Lung (tissue), 12 donors: ENCODE results near the gene PDE8B. TPM values are rescaled to one million over a fixed set of nuclear protein-coding genes. Genes with fewer than 3 reads are reported as not detected.

ENCODE experiments used
- ATAC-seq: fragments of 200-7000 bp; cut with Tn5 transposase; one replicate; pipeline ENCODE4 v1.9.1; 2020; ENCODE audit warnings: moderate number of reproducible peaks; ENCODE audit not compliant: insufficient read depth, low FRiP score
- DNase-seq, 3 donors: peaks; one replicate each; pipeline ENCODE4 v3.0.0-alpha.2; 2013 to 2017
- H3K27ac ChIP-seq, 2 donors: one replicate each; pipeline ENCODE4 v1.5.1; 2013; ENCODE audit warnings: mild to moderate bottlenecking in 2 of 2, moderate library complexity in 2 of 2, control low read depth in 1 of 2, inconsistent platforms in 1 of 2, low read depth in 1 of 2, low read length in 1 of 2
- H3K27me3 ChIP-seq, 3 donors: one replicate each; pipeline ENCODE4 v1.5.1; 2013; ENCODE audit warnings: low read length in 2 of 3; ENCODE audit not compliant: control insufficient read depth in 3 of 3, insufficient read depth in 3 of 3
- H3K36me3 ChIP-seq, 4 donors: one replicate each; pipeline ENCODE4 v1.5.1; 2013; ENCODE audit warnings: low read length in 4 of 4, mild to moderate bottlenecking in 1 of 4, moderate library complexity in 1 of 4; ENCODE audit not compliant: control insufficient read depth in 4 of 4, insufficient read depth in 4 of 4
- H3K4me1 ChIP-seq, 5 donors: one replicate each; pipeline ENCODE4 v1.5.1; 2013; ENCODE audit warnings: low read length in 5 of 5, mild to moderate bottlenecking in 2 of 5, moderate library complexity in 1 of 5; ENCODE audit not compliant: control insufficient read depth in 5 of 5, insufficient read depth in 5 of 5
- H3K4me3 ChIP-seq: one replicate; pipeline ENCODE4 v1.5.1; 2013; ENCODE audit warnings: mild to moderate bottlenecking, control low read depth, moderate library complexity
- H3K9ac ChIP-seq, 2 donors: one replicate each; pipeline ENCODE4 v1.5.1; 2013; ENCODE audit warnings: low read length in 2 of 2, control low read depth in 1 of 2; ENCODE audit not compliant: insufficient read depth in 1 of 2
- H3K9me3 ChIP-seq, 4 donors: one replicate each; pipeline ENCODE4 v1.5.1; 2013; ENCODE audit warnings: low read length in 3 of 4, mild to moderate bottlenecking in 1 of 4, moderate library complexity in 1 of 4; ENCODE audit not compliant: control insufficient read depth in 4 of 4, insufficient read depth in 3 of 4
- CTCF ChIP-seq: IDR thresholded peaks from 2 replicates; pipeline ENCODE4 v1.5.1; 2012; ENCODE audit warnings: mild to moderate bottlenecking; ENCODE audit errors: control extremely low read depth, extremely low read depth
- WGBS, 2 donors: extraction: QIAGEN DNeasy Blood & Tissue Kit; methylation state at CpG; one replicate each; pipeline ENCODE4 v1.1.7; 2013; 5-methylcytosine and 5-hydroxymethylcytosine counted together
- polyA plus RNA-seq, 2 donors: library from polyadenylated mRNA; stranded (reverse); fragments of 200-250 nt; gene quantifications; one replicate each; pipeline ENCODE4 v1.2.1, GENCODE V29; 2013
- total RNA-seq, 2 donors: library from RNA; depleted of rRNA in 1 of 2; stranded (reverse); fragments of >200 nt in 1 of 2; gene quantifications; one replicate each; pipeline ENCODE4 v1.2.1, GENCODE V29; 2014 to 2021
- donor health status: control.
- donor health status: control.
- donor health status: Bipolar disorder and iron deficiency.
- donor health status: healthy.
- donor health status: DM: yes; HTN: yes; CAD: no.

Gene PDE8B
- total and polyA plus RNA-seq, 4 donors = 1.6 to 10.6 (median 2.1) TPM

GRCh38 chr5:77448831-77449230 is 238.4 kb downstream of the PDE8B start:
- peaks cover 5 to 21% (median 15%) of the 10 kb centered on the region in 4 donors for H3K36me3 ChIP-seq
- 94 to 95% methylated on average over 1 of the region's 1 CpG for WGBS, 2 donors
- TF ChIP-seq CTCF = no peak
- ATAC-seq (no peak), DNase-seq (no peak)
- peaks cover 0 to 13% (median 7%) of the 10 kb centered on the region in 5 donors for H3K4me1 ChIP-seq
- H3K9me3 ChIP-seq = no peaks in the 10 kb centered on the region
- no peak overlapping the region for H3K4me3 ChIP-seq
- no peak overlapping the region for H3K27ac ChIP-seq
- H3K9ac ChIP-seq = no peak overlapping the region
- no peaks in the 10 kb centered on the region for H3K27me3 ChIP-seq

- H3K36me3 ChIP-seq = peaks cover 7 to 21% (median 15%) of the 10 kb centered on the region in 4 donors
- 54 to 61% methylated on average over 1 of the region's 1 CpG for WGBS, 2 donors
- no peak for TF ChIP-seq CTCF
- peak; percentile 78 to 91 (median 87) for DNase-seq
- no peak for ATAC-seq
- H3K27me3 ChIP-seq = no peaks in the 10 kb centered on the region
- no peak overlapping the region for H3K27ac ChIP-seq
- no peak overlapping the region for H3K4me3 ChIP-seq
- peaks cover 0 to 13% (median 7%) of the 10 kb centered on the region in 5 donors for H3K4me1 ChIP-seq
- no peaks in the 10 kb centered on the region for H3K9me3 ChIP-seq
- H3K9ac ChIP-seq = no peak overlapping the region
These were observed 238.8 kb downstream of the PDE8B start for GRCh38 chr5:77449277-77449676.

- H3K27ac ChIP-seq = no peak overlapping the region
These were observed 239.5 kb downstream of the PDE8B start for GRCh38 chr5:77449981-77450380.

More at GRCh38 chr5:77449981-77450380, 239.5 kb downstream of the PDE8B start:
- 77 to 78% methylated on average over 2 of the region's 2 CpGs for WGBS, 2 donors
- H3K9me3 ChIP-seq = no peaks in the 10 kb centered on the region
- peaks cover 7 to 21% (median 12%) of the 10 kb centered on the region in 4 donors for H3K36me3 ChIP-seq
- no peaks in the 10 kb centered on the region for H3K27me3 ChIP-seq
- H3K9ac ChIP-seq = no peak overlapping the region
- no peak for ATAC-seq
- no peak overlapping the region for H3K4me3 ChIP-seq
- no peak for DNase-seq
- TF ChIP-seq CTCF = no peak
- peaks cover 0 to 13% (median 7%) of the 10 kb centered on the region in 5 donors for H3K4me1 ChIP-seq
